Suprapubic skin (tissue), 4 donors: ENCODE data around the gene FGF10.

Source experiments
- POLR2A ChIP-seq, 2 donors: fragments of 450-650 bp; IDR thresholded peaks; one replicate each; pipeline ENCODE4 v1.6.1; 2017; ENCODE audit warnings: antibody characterized with exemption in 2 of 2, mild to moderate bottlenecking in 2 of 2, moderate library complexity in 2 of 2
- POLR2AphosphoS5 ChIP-seq, 3 donors: sonication (generic); formaldehyde crosslinking; IDR thresholded peaks; one replicate each; pipeline ENCODE4 v1.6.1; 2017; ENCODE audit warnings: antibody characterized with exemption in 3 of 3
- TF ChIP-seq, protein P1 (sequence below), 2 donors: fragments of 200-600 bp in 1 of 2; fragments of 450-650 bp in 1 of 2; sonication (generic) in 1 of 2; IDR thresholded peaks; one replicate each; pipeline ENCODE4 v1.5.1; 2016 to 2019; ENCODE audit warnings: antibody characterized with exemption in 2 of 2, mild to moderate bottlenecking in 1 of 2, moderate library complexity in 1 of 2

DNA sequence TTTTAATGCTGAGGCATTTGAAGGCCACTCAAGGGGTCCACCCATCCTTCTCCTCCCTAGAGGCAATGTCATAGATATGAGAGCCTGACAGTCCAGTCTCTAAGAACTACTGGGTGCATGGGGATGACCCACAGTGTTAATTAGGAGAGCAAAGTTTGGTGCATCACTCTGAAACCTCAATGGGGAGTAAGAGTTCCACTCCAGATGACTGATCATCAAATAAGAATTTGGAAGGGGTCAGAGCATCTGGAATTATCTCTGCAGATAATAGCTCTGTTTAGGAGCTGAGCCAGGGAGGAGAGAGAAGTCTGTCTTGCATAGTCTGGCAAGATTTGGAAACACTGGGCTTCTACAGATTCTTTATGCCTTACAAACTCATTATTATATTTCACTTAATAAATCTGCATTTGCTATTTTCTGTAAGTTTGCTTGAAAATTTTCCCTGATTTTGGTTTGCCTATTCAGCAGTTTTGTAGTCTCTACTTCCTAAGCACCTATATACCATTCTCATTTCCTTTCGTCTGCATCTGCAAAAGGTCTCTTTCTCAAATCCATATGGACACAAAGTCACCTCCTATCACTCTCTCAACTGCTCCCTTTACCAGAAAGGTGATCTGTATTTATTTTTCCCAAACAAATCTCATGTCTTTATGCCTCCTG is 27.7 kb downstream of the FGF10 start:
- TF ChIP-seq POLR2AphosphoS5 (IDR thresholded peaks at IDR 0.05) (no peak), POLR2A (IDR thresholded peaks at IDR 0.05) (no peak)
- TF ChIP-seq, protein P1, sequence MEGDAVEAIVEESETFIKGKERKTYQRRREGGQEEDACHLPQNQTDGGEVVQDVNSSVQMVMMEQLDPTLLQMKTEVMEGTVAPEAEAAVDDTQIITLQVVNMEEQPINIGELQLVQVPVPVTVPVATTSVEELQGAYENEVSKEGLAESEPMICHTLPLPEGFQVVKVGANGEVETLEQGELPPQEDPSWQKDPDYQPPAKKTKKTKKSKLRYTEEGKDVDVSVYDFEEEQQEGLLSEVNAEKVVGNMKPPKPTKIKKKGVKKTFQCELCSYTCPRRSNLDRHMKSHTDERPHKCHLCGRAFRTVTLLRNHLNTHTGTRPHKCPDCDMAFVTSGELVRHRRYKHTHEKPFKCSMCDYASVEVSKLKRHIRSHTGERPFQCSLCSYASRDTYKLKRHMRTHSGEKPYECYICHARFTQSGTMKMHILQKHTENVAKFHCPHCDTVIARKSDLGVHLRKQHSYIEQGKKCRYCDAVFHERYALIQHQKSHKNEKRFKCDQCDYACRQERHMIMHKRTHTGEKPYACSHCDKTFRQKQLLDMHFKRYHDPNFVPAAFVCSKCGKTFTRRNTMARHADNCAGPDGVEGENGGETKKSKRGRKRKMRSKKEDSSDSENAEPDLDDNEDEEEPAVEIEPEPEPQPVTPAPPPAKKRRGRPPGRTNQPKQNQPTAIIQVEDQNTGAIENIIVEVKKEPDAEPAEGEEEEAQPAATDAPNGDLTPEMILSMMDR (IDR thresholded peaks at IDR 0.05): no peak
